Spinal cord (tissue), 10 donors: ENCODE results near the gene HOXC10. TPM values are rescaled to one million over a fixed set of nuclear protein-coding genes. Genes with fewer than 3 reads are reported as not detected.

Source experiments
- DNase-seq, 6 donors: peaks; one replicate each; pipeline versions ENCODE4 v3.0.0 to v3.0.0-alpha.2; 2013 to 2015; ENCODE audit warnings: low spot score in 6 of 6, low read depth in 4 of 6
- H3K27ac ChIP-seq: one replicate; pipeline ENCODE4 v1.5.1; 2013; ENCODE audit warnings: low read depth, low read length, control low read depth
- H3K27me3 ChIP-seq: one replicate; pipeline ENCODE4 v1.6.1; 2013; ENCODE audit warnings: low read length; ENCODE audit not compliant: control insufficient read depth, insufficient read depth
- H3K36me3 ChIP-seq: one replicate; pipeline ENCODE4 v1.6.1; 2013; ENCODE audit warnings: low read length; ENCODE audit not compliant: control insufficient read depth, insufficient read depth
- H3K4me1 ChIP-seq: one replicate; pipeline ENCODE4 v1.6.1; 2013; ENCODE audit warnings: low read length; ENCODE audit not compliant: control insufficient read depth, insufficient read depth
- H3K4me3 ChIP-seq: one replicate; pipeline ENCODE4 v1.5.1; 2013; ENCODE audit warnings: low read depth, low read length, control low read depth
- H3K9me3 ChIP-seq: one replicate; pipeline ENCODE4 v1.6.1; 2013; ENCODE audit warnings: low read length; ENCODE audit not compliant: control insufficient read depth, insufficient read depth
- WGBS: methylation state at CpG from one replicate; pipeline ENCODE4 v1.1.5; 2013; ENCODE audit warnings: missing lambda C conversion rate; ENCODE audit not compliant: insufficient coverage; 5-methylcytosine and 5-hydroxymethylcytosine counted together
- polyA plus RNA-seq, 2 donors: library from polyadenylated mRNA; unstranded; fragments of 120-200 nt; gene quantifications; one replicate each; pipeline ENCODE4 v1.2.1, GENCODE V29; 2013; ENCODE audit not compliant: insufficient read length in 2 of 2
- small RNA-seq: library from RNA; depleted of rRNA; stranded (forward); fragments of <200 nt; gene quantifications from one replicate; pipeline ENCODE3, GENCODE V24; 2014; ENCODE audit warnings: low replicate concordance
- total RNA-seq, 2 donors: library from RNA; depleted of rRNA in 1 of 2; stranded (reverse); fragments of 120-200 nt in 1 of 2; fragments of >200 nt in 1 of 2; gene quantifications; one replicate each; pipeline versions ENCODE4 v1.2.3 to v1.2.4, GENCODE V29; 2013 to 2014
- donor health status: healthy.

HOXC10 gene
- total and polyA plus RNA-seq, 4 donors, result 0.81 to 9.2 TPM; not detected in 2

DNA sequence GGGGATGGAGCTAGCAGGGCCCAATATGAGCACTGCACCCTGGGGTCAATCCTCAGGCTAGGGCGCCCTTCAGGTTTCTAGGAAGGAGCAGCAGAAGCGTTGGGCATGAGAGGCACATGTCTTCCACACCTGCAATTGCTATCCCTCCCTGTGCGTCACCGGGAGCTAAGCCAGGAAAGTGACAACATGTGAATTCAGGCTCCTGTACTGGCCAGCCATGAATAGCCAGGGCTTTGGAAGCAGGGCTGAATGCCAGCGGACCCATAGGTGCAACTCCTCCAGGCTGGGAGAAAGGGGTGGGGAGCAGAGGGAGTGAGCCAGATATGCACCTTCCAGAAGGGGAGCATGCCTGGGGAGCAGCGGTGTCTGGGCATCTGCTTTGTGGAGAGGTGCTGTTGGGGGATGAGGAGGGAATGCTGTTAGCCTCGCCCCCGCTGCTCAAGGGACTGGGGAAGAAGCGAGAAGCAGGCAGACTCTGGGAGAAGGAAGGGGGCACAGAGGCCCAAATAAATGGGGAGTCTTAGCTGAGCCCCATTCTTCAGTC lies 54.0 kb downstream of the HOXC10 start:
- Histone ChIP-seq H3K9me3 (no peaks in the 10 kb centered on the region), H3K27me3 (no peaks in the 10 kb centered on the region), H3K27ac (peak overlapping the region; percentile 100), H3K4me3 (peak overlapping the region; percentile 10), H3K4me1 (peaks cover 81% of the 10 kb centered on the region), H3K36me3 (peaks cover 24% of the 10 kb centered on the region)
- 52% methylated on average over 9 of the region's 9 CpGs for WGBS
- peak in 1 of 6 donors; percentile 51 for DNase-seq

DNA sequence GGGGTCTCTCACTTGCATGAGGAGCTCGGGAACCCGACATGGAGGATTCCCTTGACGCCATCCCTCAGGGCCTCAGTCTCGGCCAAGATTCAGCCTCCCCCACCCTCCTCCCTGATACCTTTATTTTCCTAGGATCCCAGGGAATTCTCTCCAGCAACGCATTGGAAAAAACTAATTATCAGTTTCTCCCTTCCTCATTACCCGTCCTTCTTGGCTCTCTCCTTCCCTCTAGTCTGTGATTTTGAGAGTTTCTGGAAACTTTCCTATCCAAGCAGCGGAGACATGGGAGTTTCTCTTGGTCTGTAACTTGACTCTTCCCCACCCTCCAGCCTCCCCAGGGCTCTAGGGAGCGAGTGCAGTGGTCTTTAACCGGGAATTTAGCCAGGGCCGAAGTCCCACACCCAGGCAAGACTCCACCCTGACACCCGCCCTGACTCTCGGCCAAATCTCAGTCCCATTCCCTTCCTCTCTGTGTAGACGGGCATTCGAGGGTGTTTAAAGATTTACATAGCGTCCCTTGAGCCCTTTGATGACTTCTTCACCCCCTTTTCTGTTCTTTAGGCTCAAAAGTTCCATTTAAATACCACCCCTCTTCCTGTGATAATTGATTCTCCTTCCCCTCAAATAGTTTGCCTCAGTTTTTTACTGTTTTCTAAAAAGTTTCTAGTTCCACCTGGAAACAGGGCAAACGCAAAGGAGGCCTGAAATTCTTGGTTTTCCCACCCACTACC lies 54.6 kb downstream of the HOXC10 start:
- H3K27me3 ChIP-seq, result no peaks in the 10 kb centered on the region
- no peaks in the 10 kb centered on the region for H3K9me3 ChIP-seq
- peak overlapping the region; percentile 100 for H3K27ac ChIP-seq
- peaks cover 78% of the 10 kb centered on the region for H3K4me1 ChIP-seq
- peaks cover 20% of the 10 kb centered on the region for H3K36me3 ChIP-seq
- peak in 1 of 6 donors; percentile 86 for DNase-seq
- WGBS, result 41% methylated on average over 14 of the region's 16 CpGs
- H3K4me3 ChIP-seq, result peak overlapping the region; percentile 10

Small RNAs within 50 kb of the gene (small RNA-seq; reads per million reads assigned to genes)
- not detected for gene AC012531.3
- not detected for gene AC012531.4
- gene HOXC5, result 0.06 reads per million
- gene MIR196A2, result 154 reads per million, percentile 98 among the genes with 10 or more reads in this experiment
- 31.0 reads per million, percentile 97 among the genes with 10 or more reads in this experiment for gene MIR615
- gene RF01905, result not detected
- gene RF01906, result not detected

Other genes with a start within 250 kb of the HOXC10 start
- gene CISTR, start 233.2 kb upstream of the HOXC10 start, total RNA-seq, result under 1 TPM in 1 of 2 donors, not detected in 1; 0.79 TPM
- gene CISTR, start 233.2 kb upstream of the HOXC10 start, polyA plus RNA-seq, result 1 to 10 TPM; 1.1 to 1.2 TPM
- gene HOXC13, start 46.3 kb upstream of the HOXC10 start, total RNA-seq, result under 1 TPM in 1 of 2 donors, not detected in 1; 0.10 TPM
- not detected for gene HOXC13, start 46.3 kb upstream of the HOXC10 start, polyA plus RNA-seq
- gene HOXC12, start 30.2 kb upstream of the HOXC10 start, total RNA-seq, result 1 to 10 TPM in 1 of 2 donors, not detected in 1; 2.3 TPM
- not detected for gene HOXC12, start 30.2 kb upstream of the HOXC10 start, polyA plus RNA-seq
- 1 to 10 TPM in 1 of 2 donors, not detected in 1; 1.5 TPM for gene HOXC11, start 12.0 kb upstream of the HOXC10 start, total RNA-seq
- gene HOXC11, start 12.0 kb upstream of the HOXC10 start, polyA plus RNA-seq, result not detected
- gene HOTAIR, start 10.2 kb upstream of the HOXC10 start, total RNA-seq, result under 1 TPM in 1 of 2 donors, not detected in 1; 0.59 TPM
- not detected for gene HOTAIR, start 10.2 kb upstream of the HOXC10 start, polyA plus RNA-seq
- gene HOXC9, start 15.0 kb downstream of the HOXC10 start, total RNA-seq, result 10 to 100 TPM in 1 of 2 donors, 1 to 10 TPM in 1; 8.5 to 14.2 TPM
- gene HOXC9, start 15.0 kb downstream of the HOXC10 start, polyA plus RNA-seq, result 10 to 100 TPM in 1 of 2 donors, 1 to 10 TPM in 1; 1.6 to 17.9 TPM
- 1 to 10 TPM; 5.3 to 8.4 TPM for gene HOXC8, start 23.8 kb downstream of the HOXC10 start, total RNA-seq
- gene HOXC8, start 23.8 kb downstream of the HOXC10 start, polyA plus RNA-seq, result 100 to 1,000 TPM in 1 of 2 donors, 10 to 100 TPM in 1; 64.3 to 158 TPM
- gene HOXC6, start 43.3 kb downstream of the HOXC10 start, total RNA-seq, result 10 to 100 TPM in 1 of 2 donors, 1 to 10 TPM in 1; 6.6 to 10.3 TPM
- 100 to 1,000 TPM; 111 to 114 TPM for gene HOXC6, start 43.3 kb downstream of the HOXC10 start, polyA plus RNA-seq
- gene HOXC5, start 47.9 kb downstream of the HOXC10 start, total RNA-seq, result 1 to 10 TPM; 2.4 to 4.5 TPM
- 10 to 100 TPM; 11.8 to 16.3 TPM for gene HOXC5, start 47.9 kb downstream of the HOXC10 start, polyA plus RNA-seq
- 10 to 100 TPM in 1 of 2 donors, 1 to 10 TPM in 1; 10.0 to 10.3 TPM for gene HOXC4, start 68.7 kb downstream of the HOXC10 start, total RNA-seq
- gene HOXC4, start 68.7 kb downstream of the HOXC10 start, polyA plus RNA-seq, result 100 to 1,000 TPM in 1 of 2 donors, 10 to 100 TPM in 1; 98.7 to 100 TPM
- gene SMUG1, start 203.8 kb downstream of the HOXC10 start, total RNA-seq, result 10 to 100 TPM; 28.7 to 32.0 TPM
- gene SMUG1, start 203.8 kb downstream of the HOXC10 start, polyA plus RNA-seq, result 10 to 100 TPM; 35.9 to 42.4 TPM